ENCODE data around the gene FAM168A. TPM values are rescaled to one million over a fixed set of nuclear protein-coding genes. Genes with fewer than 3 reads are reported as not detected.

FAM168A gene
- total RNA-seq, 1 experiment from 2014 or later: 12.9 TPM

- Histone ChIP-seq H2AFZ (ENCODE audit: low read length) (no peak overlapping the region), H3K4me3 (ENCODE audit: low read length) (no peak overlapping the region), H3K4me1 (ENCODE audit: low read length) (no peaks in the 10 kb centered on the region), H3K9ac (ENCODE audit: low read length) (no peak overlapping the region), H3K9me3 (ENCODE audit: low read length) (no peaks in the 10 kb centered on the region), H3K4me2 (ENCODE audit: low read depth, low read length, poor library complexity, severe bottlenecking) (no peak overlapping the region), H3K79me2 (ENCODE audit: low read length) (no peaks in the 10 kb centered on the region), H3K36me3 (ENCODE audit: insufficient read depth, low read length) (no peaks in the 10 kb centered on the region), H3K27ac (ENCODE audit: low read length) (no peak overlapping the region), H3K27me3 (ENCODE audit: low read length) (no peaks in the 10 kb centered on the region), H4K20me1 (ENCODE audit: insufficient read depth, low read depth, low read length) (no peaks in the 10 kb centered on the region), H3K9me2 (replicated peaks; ENCODE audit: insufficient read depth, low read length) (no peaks in the 10 kb centered on the region)
- no peak for DNase-seq
Observed at GRCh38 chr11:73614591-73614990, 16.7 kb upstream of the FAM168A start.

- Histone ChIP-seq H3K4me2 (ENCODE audit: low read depth, low read length, poor library complexity, severe bottlenecking) (no peak overlapping the region), H3K36me3 (ENCODE audit: insufficient read depth, low read length) (no peaks in the 10 kb centered on the region), H3K4me1 (ENCODE audit: low read length) (no peaks in the 10 kb centered on the region), H3K79me2 (ENCODE audit: low read length) (no peaks in the 10 kb centered on the region), H3K27me3 (ENCODE audit: low read length) (no peaks in the 10 kb centered on the region), H3K27ac (ENCODE audit: low read length) (no peak overlapping the region), H2AFZ (ENCODE audit: low read length) (no peak overlapping the region), H3K9me3 (ENCODE audit: low read length) (no peaks in the 10 kb centered on the region), H3K9me2 (replicated peaks; ENCODE audit: insufficient read depth, low read length) (no peaks in the 10 kb centered on the region), H3K9ac (ENCODE audit: low read length) (no peak overlapping the region), H4K20me1 (ENCODE audit: insufficient read depth, low read depth, low read length) (no peaks in the 10 kb centered on the region), H3K4me3 (ENCODE audit: low read length) (no peak overlapping the region)
- no peak for DNase-seq
Observed at GRCh38 chr11:73612601-73613140, 14.8 kb upstream of the FAM168A start.

- H3K4me1 ChIP-seq (ENCODE audit: low read length): peaks cover 21% of the 10 kb centered on the region
- no peaks in the 10 kb centered on the region for H3K36me3 ChIP-seq (ENCODE audit: insufficient read depth, low read length)
- peak overlapping the region; percentile 62 for H3K4me3 ChIP-seq (ENCODE audit: low read length)
- peak overlapping the region; percentile 88 for H3K9ac ChIP-seq (ENCODE audit: low read length)
- no peaks in the 10 kb centered on the region for H3K9me2 ChIP-seq (replicated peaks; ENCODE audit: insufficient read depth, low read length)
- peaks cover 3% of the 10 kb centered on the region; the same call in 1 of the 2 replicates for H3K79me2 ChIP-seq (ENCODE audit: low read length)
- no peak for DNase-seq
- H3K27ac ChIP-seq (ENCODE audit: low read length): peak overlapping the region; percentile 50; the same call in 1 of the 2 replicates
- peak overlapping the region; percentile 45 for H2AFZ ChIP-seq (ENCODE audit: low read length)
- H4K20me1 ChIP-seq (ENCODE audit: insufficient read depth, low read depth, low read length): peaks cover 8% of the 10 kb centered on the region; the same call in 1 of the 2 replicates
- no peaks in the 10 kb centered on the region for H3K9me3 ChIP-seq (ENCODE audit: low read length)
- H3K4me2 ChIP-seq (ENCODE audit: low read depth, low read length, poor library complexity, severe bottlenecking): peak overlapping the region; percentile 65
- H3K27me3 ChIP-seq (ENCODE audit: low read length): no peaks in the 10 kb centered on the region
Observed at GRCh38 chr11:73598719-73599379, 937 bp upstream of the FAM168A start.

GRCh38 chr11:73597336-73597955 is 466 bp downstream of the FAM168A start:
- Histone ChIP-seq H3K4me2 (ENCODE audit: low read depth, low read length, poor library complexity, severe bottlenecking) (peak overlapping the region; percentile 65), H3K4me3 (ENCODE audit: low read length) (peak overlapping the region; percentile 62), H3K27me3 (ENCODE audit: low read length) (no peaks in the 10 kb centered on the region), H3K9me3 (ENCODE audit: low read length) (no peaks in the 10 kb centered on the region), H3K9me2 (replicated peaks; ENCODE audit: insufficient read depth, low read length) (no peaks in the 10 kb centered on the region), H3K9ac (ENCODE audit: low read length) (peak overlapping the region; percentile 88), H2AFZ (ENCODE audit: low read length) (peak overlapping the region; percentile 93; the same call in 1 of the 2 replicates), H4K20me1 (ENCODE audit: insufficient read depth, low read depth, low read length) (peaks cover 8% of the 10 kb centered on the region; the same call in 1 of the 2 replicates), H3K27ac (ENCODE audit: low read length) (no peak overlapping the region), H3K79me2 (ENCODE audit: low read length) (peaks cover 3% of the 10 kb centered on the region; the same call in 1 of the 2 replicates), H3K36me3 (ENCODE audit: insufficient read depth, low read length) (no peaks in the 10 kb centered on the region), H3K4me1 (ENCODE audit: low read length) (peaks cover 33% of the 10 kb centered on the region)
- no peak for DNase-seq

GRCh38 chr11:73596547-73596946 is 1.4 kb downstream of the FAM168A start:
- H3K27ac ChIP-seq (ENCODE audit: low read length): no peak overlapping the region
- H3K4me2 ChIP-seq (ENCODE audit: low read depth, low read length, poor library complexity, severe bottlenecking): peak overlapping the region; percentile 65
- peak overlapping the region; percentile 62 for H3K4me3 ChIP-seq (ENCODE audit: low read length)
- peak overlapping the region; percentile 88 for H3K9ac ChIP-seq (ENCODE audit: low read length)
- H4K20me1 ChIP-seq (ENCODE audit: insufficient read depth, low read depth, low read length): peaks cover 8% of the 10 kb centered on the region; the same call in 1 of the 2 replicates
- no peaks in the 10 kb centered on the region for H3K27me3 ChIP-seq (ENCODE audit: low read length)
- H3K4me1 ChIP-seq (ENCODE audit: low read length): peaks cover 42% of the 10 kb centered on the region
- H2AFZ ChIP-seq (ENCODE audit: low read length): no peak overlapping the region
- peaks cover 3% of the 10 kb centered on the region; the same call in 1 of the 2 replicates for H3K79me2 ChIP-seq (ENCODE audit: low read length)
- H3K9me3 ChIP-seq (ENCODE audit: low read length): no peaks in the 10 kb centered on the region
- H3K9me2 ChIP-seq (replicated peaks; ENCODE audit: insufficient read depth, low read length): no peaks in the 10 kb centered on the region
- no peak for DNase-seq
- H3K36me3 ChIP-seq (ENCODE audit: insufficient read depth, low read length): no peaks in the 10 kb centered on the region

- DNase-seq: no peak
- Histone ChIP-seq H3K27ac (ENCODE audit: low read length) (no peak overlapping the region), H3K27me3 (ENCODE audit: low read length) (no peaks in the 10 kb centered on the region), H2AFZ (ENCODE audit: low read length) (no peak overlapping the region), H4K20me1 (ENCODE audit: insufficient read depth, low read depth, low read length) (peaks cover 13% of the 10 kb centered on the region; the same call in 1 of the 2 replicates), H3K4me1 (ENCODE audit: low read length) (peaks cover 44% of the 10 kb centered on the region), H3K4me3 (ENCODE audit: low read length) (no peak overlapping the region), H3K9me2 (replicated peaks; ENCODE audit: insufficient read depth, low read length) (no peaks in the 10 kb centered on the region), H3K9me3 (ENCODE audit: low read length) (no peaks in the 10 kb centered on the region), H3K79me2 (ENCODE audit: low read length) (peaks cover 3% of the 10 kb centered on the region; the same call in 1 of the 2 replicates), H3K36me3 (ENCODE audit: insufficient read depth, low read length) (no peaks in the 10 kb centered on the region), H3K4me2 (ENCODE audit: low read depth, low read length, poor library complexity, severe bottlenecking) (peak overlapping the region; percentile 56), H3K9ac (ENCODE audit: low read length) (no peak overlapping the region)
Observed at GRCh38 chr11:73592640-73593039, 5.3 kb downstream of the FAM168A start.

GRCh38 chr11:73591743-73592142 is 6.2 kb downstream of the FAM168A start:
- no peaks in the 10 kb centered on the region for H3K36me3 ChIP-seq (ENCODE audit: insufficient read depth, low read length)
- H2AFZ ChIP-seq (ENCODE audit: low read length): no peak overlapping the region
- peaks cover 14% of the 10 kb centered on the region; the same call in 1 of the 2 replicates for H4K20me1 ChIP-seq (ENCODE audit: insufficient read depth, low read depth, low read length)
- H3K9ac ChIP-seq (ENCODE audit: low read length): no peak overlapping the region
- H3K9me3 ChIP-seq (ENCODE audit: low read length): no peaks in the 10 kb centered on the region
- peaks cover 37% of the 10 kb centered on the region for H3K4me1 ChIP-seq (ENCODE audit: low read length)
- H3K4me3 ChIP-seq (ENCODE audit: low read length): no peak overlapping the region
- no peak overlapping the region for H3K27ac ChIP-seq (ENCODE audit: low read length)
- peak; percentile 56 for DNase-seq
- H3K27me3 ChIP-seq (ENCODE audit: low read length): no peaks in the 10 kb centered on the region
- no peaks in the 10 kb centered on the region; the same call in 1 of the 2 replicates for H3K79me2 ChIP-seq (ENCODE audit: low read length)
- no peaks in the 10 kb centered on the region for H3K9me2 ChIP-seq (replicated peaks; ENCODE audit: insufficient read depth, low read length)
- H3K4me2 ChIP-seq (ENCODE audit: low read depth, low read length, poor library complexity, severe bottlenecking): peak overlapping the region; percentile 56

GRCh38 chr11:73590991-73591390 is 6.9 kb downstream of the FAM168A start:
- no peak overlapping the region for H3K27ac ChIP-seq (ENCODE audit: low read length)
- no peaks in the 10 kb centered on the region for H3K79me2 ChIP-seq (ENCODE audit: low read length)
- H3K9ac ChIP-seq (ENCODE audit: low read length): no peak overlapping the region
- peaks cover 19% of the 10 kb centered on the region for H4K20me1 ChIP-seq (ENCODE audit: insufficient read depth, low read depth, low read length)
- H3K4me3 ChIP-seq (ENCODE audit: low read length): no peak overlapping the region
- peaks cover 29% of the 10 kb centered on the region for H3K4me1 ChIP-seq (ENCODE audit: low read length)
- no peaks in the 10 kb centered on the region for H3K27me3 ChIP-seq (ENCODE audit: low read length)
- H3K9me2 ChIP-seq (replicated peaks; ENCODE audit: insufficient read depth, low read length): no peaks in the 10 kb centered on the region
- H2AFZ ChIP-seq (ENCODE audit: low read length): no peak overlapping the region
- DNase-seq: no peak
- H3K4me2 ChIP-seq (ENCODE audit: low read depth, low read length, poor library complexity, severe bottlenecking): peak overlapping the region; percentile 56
- no peaks in the 10 kb centered on the region for H3K36me3 ChIP-seq (ENCODE audit: insufficient read depth, low read length)
- H3K9me3 ChIP-seq (ENCODE audit: low read length): no peaks in the 10 kb centered on the region

All from Karpas-422 (cell line).